ENCODE measurements around the gene IGSF6.
"Not testable (repeated sequence)": the region's sequence is repeated elsewhere in the genome, so short reads cannot be mapped to it uniquely, and the experiment has no call there.

The IGSF6 gene

GRCh38 chr16:21653571-21653970 is 1.2 kb upstream of the IGSF6 start:
- no peak for TF ChIP-seq CTCF (IDR thresholded peaks at IDR 0.05; ENCODE audit: insufficient read depth, missing control alignments)
- FAIRE-seq (no peak), DNase-seq (ENCODE audit: insufficient read length, low spot score) (no peak)

GRCh38 chr16:21651515-21651914 is 893 bp downstream of the IGSF6 start:
- FAIRE-seq (no peak), DNase-seq (ENCODE audit: insufficient read length, low spot score) (no peak)
- no peak for TF ChIP-seq CTCF (IDR thresholded peaks at IDR 0.05; ENCODE audit: insufficient read depth, missing control alignments)

- no peak for DNase-seq (ENCODE audit: insufficient read length, low spot score)
- no peak for TF ChIP-seq CTCF (IDR thresholded peaks at IDR 0.05; ENCODE audit: insufficient read depth, missing control alignments)
- FAIRE-seq: no peak
Measured at GRCh38 chr16:21650521-21650920, 1.9 kb downstream of the IGSF6 start.

- not testable (repeated sequence) for FAIRE-seq; DNase-seq (ENCODE audit: insufficient read length, low spot score)
Measured at GRCh38 chr16:21649826-21650406, 2.5 kb downstream of the IGSF6 start.

GRCh38 chr16:21647562-21648164 is 4.7 kb downstream of the IGSF6 start:
- no peak for DNase-seq (ENCODE audit: insufficient read length, low spot score)
- FAIRE-seq: no peak
- no peak for TF ChIP-seq CTCF (IDR thresholded peaks at IDR 0.05; ENCODE audit: insufficient read depth, missing control alignments)

GRCh38 chr16:21646721-21647561 is 5.5 kb downstream of the IGSF6 start:
- TF ChIP-seq CTCF (IDR thresholded peaks at IDR 0.05; ENCODE audit: insufficient read depth, missing control alignments): no peak
- DNase-seq (ENCODE audit: insufficient read length, low spot score): no peak
- no peak for FAIRE-seq

- no peak for DNase-seq (ENCODE audit: insufficient read length, low spot score)
Measured at GRCh38 chr16:21646091-21646490, 6.3 kb downstream of the IGSF6 start.

More at GRCh38 chr16:21646091-21646490, 6.3 kb downstream of the IGSF6 start:
- FAIRE-seq: no peak
- no peak for TF ChIP-seq CTCF (IDR thresholded peaks at IDR 0.05; ENCODE audit: insufficient read depth, missing control alignments)

Measured in D721Med (cell line).